ENCODE results near the gene GIPR. TPM values are rescaled to one million over a fixed set of nuclear protein-coding genes. Genes with fewer than 3 reads are reported as not detected.

Gene GIPR
- total RNA-seq, 2 donors from 2014 or later = 0.14 TPM; not detected in 1

DNA sequence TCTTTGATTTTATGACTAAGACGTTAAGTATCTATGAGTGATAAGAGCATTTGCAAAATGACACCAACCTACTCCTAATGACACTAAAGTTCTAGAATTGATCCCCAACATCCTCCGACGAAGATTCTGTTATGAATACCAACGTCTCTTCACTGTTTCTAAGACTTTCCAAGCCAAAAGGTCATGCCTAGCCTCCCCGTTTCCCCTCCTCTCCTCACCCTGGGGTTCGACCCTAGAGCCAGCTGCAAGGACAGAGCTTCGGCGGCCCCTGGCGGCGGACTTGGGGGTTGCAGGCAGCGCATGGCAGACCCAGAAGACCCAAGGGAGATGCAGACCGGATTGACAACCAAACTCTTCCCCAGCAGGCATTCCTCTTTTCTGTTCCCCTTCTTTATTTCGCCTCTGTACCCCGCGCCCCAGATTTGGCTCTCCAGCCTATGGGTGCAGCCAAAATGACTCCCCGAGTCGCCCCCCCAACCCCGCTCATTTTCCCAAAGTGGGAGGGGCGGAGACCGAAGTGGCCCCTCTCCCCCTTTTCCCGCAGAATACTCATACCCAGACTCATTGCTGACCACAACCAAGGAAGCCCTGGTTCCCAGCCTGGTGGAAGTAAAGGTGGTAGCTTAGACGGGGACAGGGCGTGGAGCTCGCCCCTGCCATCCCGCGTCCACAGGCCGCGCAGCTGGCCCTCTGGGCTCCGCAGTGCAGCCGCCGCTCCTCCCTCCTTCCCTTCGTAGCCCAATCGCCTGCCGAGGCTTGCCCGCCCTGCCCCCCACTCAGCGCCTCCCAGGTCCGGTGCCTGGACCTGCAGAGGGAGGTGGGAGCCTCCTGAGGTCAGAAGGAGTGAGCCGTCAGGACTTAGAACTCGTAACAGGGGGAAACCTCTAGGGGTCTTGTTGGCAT lies 24.7 kb upstream of the GIPR start:
- Histone ChIP-seq H3K27ac (no peak overlapping the region), H3K4me1 (ENCODE audit: control insufficient read depth in 1 of 2, low read depth in 2 of 2) (peaks cover 9 to 41% of the 10 kb centered on the region in 2 donors), H3K9me3 (no peaks in the 10 kb centered on the region), H3K27me3 (replicated peaks; ENCODE audit: insufficient read depth) (no peaks in the 10 kb centered on the region), H3K4me3 (peak overlapping the region; percentile 64), H3K36me3 (no peaks in the 10 kb centered on the region)
- DNase-seq (ENCODE audit: low spot score) (no peak), ATAC-seq (ENCODE audit: insufficient number of reproducible peaks, low FRiP score, low read depth) (no peak)
- TF ChIP-seq, protein P1, sequence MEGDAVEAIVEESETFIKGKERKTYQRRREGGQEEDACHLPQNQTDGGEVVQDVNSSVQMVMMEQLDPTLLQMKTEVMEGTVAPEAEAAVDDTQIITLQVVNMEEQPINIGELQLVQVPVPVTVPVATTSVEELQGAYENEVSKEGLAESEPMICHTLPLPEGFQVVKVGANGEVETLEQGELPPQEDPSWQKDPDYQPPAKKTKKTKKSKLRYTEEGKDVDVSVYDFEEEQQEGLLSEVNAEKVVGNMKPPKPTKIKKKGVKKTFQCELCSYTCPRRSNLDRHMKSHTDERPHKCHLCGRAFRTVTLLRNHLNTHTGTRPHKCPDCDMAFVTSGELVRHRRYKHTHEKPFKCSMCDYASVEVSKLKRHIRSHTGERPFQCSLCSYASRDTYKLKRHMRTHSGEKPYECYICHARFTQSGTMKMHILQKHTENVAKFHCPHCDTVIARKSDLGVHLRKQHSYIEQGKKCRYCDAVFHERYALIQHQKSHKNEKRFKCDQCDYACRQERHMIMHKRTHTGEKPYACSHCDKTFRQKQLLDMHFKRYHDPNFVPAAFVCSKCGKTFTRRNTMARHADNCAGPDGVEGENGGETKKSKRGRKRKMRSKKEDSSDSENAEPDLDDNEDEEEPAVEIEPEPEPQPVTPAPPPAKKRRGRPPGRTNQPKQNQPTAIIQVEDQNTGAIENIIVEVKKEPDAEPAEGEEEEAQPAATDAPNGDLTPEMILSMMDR (IDR thresholded peaks at IDR 0.05) = peak; percentile 98

GRCh38 chr19:45643927-45644771 lies 23.9 kb upstream of the GIPR start:
- no peak overlapping the region for H3K4me3 ChIP-seq
- no peaks in the 10 kb centered on the region for H3K27me3 ChIP-seq (replicated peaks; ENCODE audit: insufficient read depth)
- H3K27ac ChIP-seq = no peak overlapping the region
- TF ChIP-seq, protein P1 (IDR thresholded peaks at IDR 0.05) = no peak
- H3K4me1 ChIP-seq (ENCODE audit: control insufficient read depth in 1 of 2, low read depth in 2 of 2) = peaks cover 5 to 34% of the 10 kb centered on the region in 2 donors
- H3K36me3 ChIP-seq = no peaks in the 10 kb centered on the region
- no peaks in the 10 kb centered on the region for H3K9me3 ChIP-seq
- no peak for ATAC-seq (ENCODE audit: insufficient number of reproducible peaks, low FRiP score, low read depth)
- no peak for DNase-seq (ENCODE audit: low spot score)

GRCh38 chr19:45645068-45645630 lies 22.9 kb upstream of the GIPR start:
- TF ChIP-seq, protein P1 (IDR thresholded peaks at IDR 0.05) = no peak
- Histone ChIP-seq H3K27me3 (replicated peaks; ENCODE audit: insufficient read depth) (no peaks in the 10 kb centered on the region), H3K4me3 (peak overlapping the region; percentile 64), H3K36me3 (no peaks in the 10 kb centered on the region), H3K27ac (no peak overlapping the region), H3K4me1 (ENCODE audit: control insufficient read depth in 1 of 2, low read depth in 2 of 2) (peaks cover 5 to 34% of the 10 kb centered on the region in 2 donors), H3K9me3 (no peaks in the 10 kb centered on the region)
- DNase-seq (ENCODE audit: low spot score) = no peak
- no peak for ATAC-seq (ENCODE audit: insufficient number of reproducible peaks, low FRiP score, low read depth)

- peak overlapping the region; percentile 64 for H3K4me3 ChIP-seq
- no peaks in the 10 kb centered on the region for H3K9me3 ChIP-seq
- DNase-seq (ENCODE audit: low spot score) = no peak
- no peak for ATAC-seq (ENCODE audit: insufficient number of reproducible peaks, low FRiP score, low read depth)
- H3K36me3 ChIP-seq = no peaks in the 10 kb centered on the region
- no peaks in the 10 kb centered on the region for H3K27me3 ChIP-seq (replicated peaks; ENCODE audit: insufficient read depth)
- TF ChIP-seq, protein P1 (IDR thresholded peaks at IDR 0.05) = no peak
- H3K4me1 ChIP-seq (ENCODE audit: control insufficient read depth in 1 of 2, low read depth in 2 of 2) = peaks cover 5 to 30% of the 10 kb centered on the region in 2 donors
- H3K27ac ChIP-seq = no peak overlapping the region
Measured at GRCh38 chr19:45645631-45646344, 22.2 kb upstream of the GIPR start.
